Measurements from ENCODE around the gene OLFML2A.

OLFML2A gene

GRCh38 chr9:124852121-124852828, 75.3 kb downstream of the OLFML2A start:
- TF ChIP-seq CTBP1 (IDR thresholded peaks at IDR 0.05; ENCODE audit: borderline replicate concordance) (no peak), ARNT (IDR thresholded peaks at IDR 0.05) (no peak), ZNF384 (IDR thresholded peaks at IDR 0.05) (no peak), SP1 (IDR thresholded peaks at IDR 0.05) (no peak), ELF4 (IDR thresholded peaks at IDR 0.05) (no peak), LEF1 (IDR thresholded peaks at IDR 0.05; ENCODE audit: borderline replicate concordance) (no peak), FOXA1 (IDR thresholded peaks at IDR 0.05) (no peak), L3MBTL2 (conservative IDR thresholded peaks at IDR 0.05) (no peak), TARDBP (IDR thresholded peaks at IDR 0.05) (no peak)
- no peak for DNase-seq (ENCODE audit: extremely low spot score)
- CTCF ChIA-PET, result interaction anchor here (0.6 to 8.0 kb wide), 19 partner anchors 9 to 115 kb away, joined by 3 to 244 read pairs (median 6); partner anchors contain the start of genes ARPC5L, NR6A1 and OLFML2A
- POLR2A ChIA-PET, result interaction anchor here (2.0 to 3.4 kb wide), 3 partner anchors 10 to 81 kb away, joined by 8 to 29 read pairs (median 24); partner anchors contain the start of genes ARPC5L, NR6A1, OLFML2A and RPL35

GRCh38 chr9:124852829-124853531, 76.0 kb downstream of the OLFML2A start, which contains the start of gene WDR38:
TSS of gene WDR38 (plus strand) at chr9:124853460. CDS start at chr9:124853532, 72 bp downstream.
- CTCF ChIA-PET, result interaction anchor here (0.6 to 8.0 kb wide), 32 partner anchors 8 to 377 kb away, joined by 3 to 244 read pairs (median 4); partner anchors contain the start of genes ARPC5L, NR6A1 and OLFML2A
- POLR2A ChIA-PET, result interaction anchor here (1.0 to 3.4 kb wide), 4 partner anchors 9 to 82 kb away, joined by 4 to 29 read pairs (median 16); partner anchors contain the start of genes ARPC5L, NR6A1, OLFML2A and RPL35
- no peak for TF ChIP-seq BHLHE40 (IDR thresholded peaks at IDR 0.05; ENCODE audit: borderline replicate concordance)
- peak; percentile 39; the same call in 1 of the 2 replicates for TF ChIP-seq PKNOX1 (IDR thresholded peaks at IDR 0.05)
- peak; percentile 31; the same call in 1 of the 2 replicates for TF ChIP-seq TARDBP (IDR thresholded peaks at IDR 0.05)
- no peak for TF ChIP-seq NFRKB (IDR thresholded peaks at IDR 0.05)
- no peak for TF ChIP-seq FOXM1 (IDR thresholded peaks at IDR 0.05; ENCODE audit: borderline replicate concordance)
- no peak for TF ChIP-seq FOXK2 (IDR thresholded peaks at IDR 0.05)
- TF ChIP-seq SP1 (IDR thresholded peaks at IDR 0.05), result no peak
- TF ChIP-seq ARNT (IDR thresholded peaks at IDR 0.05), result no peak
- TF ChIP-seq HDGF (IDR thresholded peaks at IDR 0.05; ENCODE audit: borderline replicate concordance), result no peak
- peak; percentile 84 for DNase-seq (ENCODE audit: extremely low spot score)

DNA sequence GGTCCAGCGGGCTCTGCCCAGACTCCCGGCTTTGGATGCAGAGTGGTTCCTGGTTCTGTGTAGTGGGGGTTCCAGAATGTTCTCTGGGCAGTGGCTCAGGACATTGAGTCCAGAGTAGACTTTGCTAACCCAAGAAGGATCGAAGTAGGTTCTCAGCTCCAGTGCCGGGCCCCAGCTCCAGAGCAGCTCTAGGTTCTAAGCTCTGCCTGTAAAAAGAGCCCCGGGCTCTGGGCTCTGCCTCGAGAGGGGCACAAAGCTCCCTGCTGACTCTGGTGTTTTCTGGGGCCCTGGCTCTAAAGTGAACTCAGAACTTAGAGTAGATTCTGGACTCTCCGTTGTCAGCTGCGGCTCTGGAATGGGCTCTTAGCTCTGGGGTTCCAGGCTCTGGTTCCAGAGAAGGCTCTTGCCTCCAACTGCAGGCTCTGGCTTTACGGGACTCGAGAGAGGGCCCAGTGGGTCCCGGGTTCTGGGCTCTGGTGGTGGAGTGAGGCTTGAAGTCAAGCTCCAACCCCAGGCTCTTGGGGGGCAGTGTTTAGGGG, 76.7 kb downstream of the OLFML2A start:
- DNase-seq (ENCODE audit: extremely low spot score), result no peak
- ChIA-PET POLR2A (interaction anchor here (1.0 to 3.4 kb wide), 4 partner anchors 8 to 82 kb away, joined by 3 to 29 read pairs (median 14); partner anchors contain the start of genes ARPC5L, NR6A1 and RPL35), CTCF (interaction anchor here (0.6 to 8.0 kb wide), 27 partner anchors 8 to 750 kb away, joined by 3 to 244 read pairs (median 5); partner anchors contain the start of genes NR6A1 and OLFML2A)
- TF ChIP-seq BHLHE40 (IDR thresholded peaks at IDR 0.05; ENCODE audit: borderline replicate concordance), result no peak
- TF ChIP-seq CTBP1 (IDR thresholded peaks at IDR 0.05; ENCODE audit: borderline replicate concordance), result no peak
- TF ChIP-seq PKNOX1 (IDR thresholded peaks at IDR 0.05), result no peak
- no peak for TF ChIP-seq FOXM1 (IDR thresholded peaks at IDR 0.05; ENCODE audit: borderline replicate concordance)
- TF ChIP-seq FOXA1 (IDR thresholded peaks at IDR 0.05), result no peak

GRCh38 chr9:124854161-124854560, 77.2 kb downstream of the OLFML2A start:
- TF ChIP-seq ELF4 (IDR thresholded peaks at IDR 0.05), result no peak
- no peak for TF ChIP-seq SUZ12 (IDR thresholded peaks at IDR 0.05)
- no peak for TF ChIP-seq ZNF384 (IDR thresholded peaks at IDR 0.05)
- no peak for TF ChIP-seq L3MBTL2 (conservative IDR thresholded peaks at IDR 0.05)
- CTCF ChIA-PET, result interaction anchor here (0.7 to 8.0 kb wide), 8 partner anchors 8 to 750 kb away, joined by 3 to 244 read pairs (median 16); partner anchors contain the start of genes NR6A1 and OLFML2A
- POLR2A ChIA-PET, result interaction anchor here (1.0 to 3.4 kb wide), 3 partner anchors 8 to 83 kb away, joined by 3 to 29 read pairs (median 24); partner anchors contain the start of genes ARPC5L, NR6A1 and RPL35
- DNase-seq (ENCODE audit: extremely low spot score), result no peak

GRCh38 chr9:124854822-124855221, 77.9 kb downstream of the OLFML2A start:
- ChIA-PET CTCF (interaction anchor here (2.3 to 8.0 kb wide), 3 partner anchors 15 to 81 kb away, joined by 9 to 244 read pairs (median 30); partner anchors contain the start of genes NR6A1 and OLFML2A), POLR2A (interaction anchor here (3.2 kb wide), 1 partner anchor 84 kb away, joined by 24 read pairs; the partner anchor contains the start of gene NR6A1)
- no peak for DNase-seq (ENCODE audit: extremely low spot score)
- TF ChIP-seq LEF1 (IDR thresholded peaks at IDR 0.05; ENCODE audit: borderline replicate concordance) (no peak), L3MBTL2 (conservative IDR thresholded peaks at IDR 0.05) (no peak), TARDBP (IDR thresholded peaks at IDR 0.05) (no peak), FOXM1 (IDR thresholded peaks at IDR 0.05; ENCODE audit: borderline replicate concordance) (no peak), BHLHE40 (IDR thresholded peaks at IDR 0.05; ENCODE audit: borderline replicate concordance) (no peak), ELF4 (IDR thresholded peaks at IDR 0.05) (no peak), PKNOX1 (IDR thresholded peaks at IDR 0.05) (no peak), FOXK2 (IDR thresholded peaks at IDR 0.05) (no peak), ZNF384 (IDR thresholded peaks at IDR 0.05) (no peak), ARNT (IDR thresholded peaks at IDR 0.05) (no peak), FOXA1 (IDR thresholded peaks at IDR 0.05) (no peak), NFRKB (IDR thresholded peaks at IDR 0.05) (no peak), CTBP1 (IDR thresholded peaks at IDR 0.05; ENCODE audit: borderline replicate concordance) (no peak), SP1 (IDR thresholded peaks at IDR 0.05) (no peak), HDGF (IDR thresholded peaks at IDR 0.05; ENCODE audit: borderline replicate concordance) (no peak), SUZ12 (IDR thresholded peaks at IDR 0.05) (no peak)

All from HEK293T (cell line).